NOMO-1 (cell line): Measurements from ENCODE around the gene PRRT3.

ENCODE experiments used
- DNase-seq, 2 experiments: peaks; one replicate each; lab custom pipeline; 2025; ENCODE audit not compliant: unreplicated experiment in 2 of 2; lab: John Stamatoyannopoulos, UW

The PRRT3 gene

GRCh38 chr3:9951962-9952805 is at the start of gene PRRT3:
TSS of gene PRRT3 (minus strand) at chr3:9952408. CDS start at chr3:9950115, 2,293 bp downstream.
- DNase-seq = peak; percentile 49 to 51

DNA sequence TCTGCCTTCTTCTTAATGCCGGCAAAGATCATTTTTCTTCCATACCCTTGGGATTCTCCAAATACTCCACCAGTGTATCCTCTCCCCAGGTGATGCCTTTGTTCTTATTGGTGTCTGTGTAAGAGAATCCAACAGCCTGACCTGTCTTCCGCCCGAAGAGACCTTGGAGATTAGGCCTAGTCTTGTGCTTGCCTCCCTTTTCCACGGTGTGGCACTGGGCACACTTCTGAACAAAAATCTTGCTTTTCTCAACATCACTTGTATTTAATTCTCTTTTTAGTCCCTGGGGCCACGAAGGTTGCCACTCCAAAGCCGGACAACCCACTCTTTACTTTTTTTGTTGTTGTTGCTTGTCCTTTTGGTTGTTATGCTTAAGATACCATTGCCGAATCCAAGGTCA is 48.5 kb upstream of the PRRT3 start:
- DNase-seq = no peak

DNA sequence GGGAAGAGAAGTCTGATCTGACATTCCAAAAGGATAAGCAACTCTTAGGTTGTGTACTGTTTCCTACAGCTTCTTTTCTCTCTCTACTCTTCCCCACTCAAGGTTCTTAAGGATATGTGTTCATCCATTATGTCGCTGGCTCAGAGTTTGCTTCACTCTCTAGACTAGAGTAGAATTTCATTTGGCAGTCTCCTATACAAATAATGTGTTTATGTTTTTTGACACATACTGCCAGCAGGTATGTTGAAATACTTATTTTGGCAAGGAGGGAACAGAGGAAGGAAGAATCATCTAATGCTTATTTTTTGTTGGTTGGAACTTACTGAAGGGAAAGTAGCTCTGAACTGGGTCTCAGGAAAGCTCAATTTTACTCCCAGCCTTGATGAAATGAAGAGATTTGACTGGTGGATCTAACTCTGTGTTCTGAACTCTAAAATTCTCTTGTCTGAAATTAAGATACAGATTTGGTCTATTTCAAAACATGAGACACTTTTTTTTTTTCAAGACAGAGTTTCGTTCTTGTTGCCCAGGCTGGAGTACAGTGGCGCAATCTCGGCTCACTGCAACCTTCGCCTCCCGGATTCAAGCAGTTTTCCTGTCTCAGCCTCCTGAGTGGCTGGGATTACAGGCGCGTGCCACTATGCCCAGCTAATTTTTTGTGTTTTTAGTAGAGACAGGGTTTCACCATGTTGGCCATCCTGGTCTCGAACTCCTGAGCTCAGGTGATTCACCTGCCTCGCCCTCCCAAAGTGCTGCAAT is 42.1 kb upstream of the PRRT3 start:
- no peak for DNase-seq

- no peak for DNase-seq
Observed at GRCh38 chr3:9986230-9986725, 34.1 kb upstream of the PRRT3 start.

DNA sequence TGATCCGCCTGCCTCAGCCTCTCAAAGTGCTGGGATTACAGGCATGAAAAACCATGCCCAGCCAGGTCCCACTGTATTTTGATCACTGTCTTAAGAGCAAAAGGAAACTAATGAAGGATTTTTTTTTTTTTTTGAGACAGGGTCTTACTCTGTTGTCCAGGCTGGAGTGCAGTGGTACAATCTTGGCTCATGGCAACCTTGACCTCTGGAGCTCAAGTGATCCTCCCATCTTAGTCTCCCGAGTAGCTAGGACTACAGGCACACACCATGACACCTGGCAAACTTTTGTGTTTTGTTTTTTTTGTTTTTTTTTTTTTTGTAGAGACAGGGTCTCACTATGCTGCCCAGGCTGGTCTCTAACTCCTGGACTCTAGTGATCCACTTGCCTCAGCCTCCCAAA is 28.0 kb upstream of the PRRT3 start:
- DNase-seq = no peak

DNA sequence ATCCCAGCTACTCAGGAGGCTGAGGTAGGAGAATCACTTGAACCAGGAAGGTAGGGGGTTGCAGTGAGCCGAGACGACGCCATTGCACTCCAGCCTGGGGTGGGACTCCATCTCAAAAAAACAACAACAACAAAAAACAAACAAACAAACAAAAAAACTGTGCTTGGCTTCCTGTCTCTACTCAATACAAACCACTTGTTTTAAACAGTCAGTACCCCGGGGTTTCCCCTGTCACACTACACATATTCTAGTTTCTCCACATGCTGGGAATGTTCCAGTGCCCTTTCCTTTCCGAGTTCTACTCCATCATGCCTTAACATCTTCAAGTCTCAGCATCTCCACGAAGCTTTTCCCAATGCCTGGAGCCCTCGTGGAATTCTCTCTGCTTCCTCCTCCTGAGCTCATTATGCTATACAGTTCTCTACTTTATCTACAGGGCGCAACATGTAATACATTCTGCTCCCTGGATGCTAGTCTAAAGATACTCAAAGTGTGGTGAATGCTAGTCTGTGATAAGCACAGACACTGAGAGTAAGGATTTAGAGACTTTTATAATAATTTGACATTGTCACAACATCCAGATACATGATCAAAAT is 26.6 kb upstream of the PRRT3 start:
- no peak for DNase-seq

- DNase-seq = peak; percentile 94 to 98
Observed at GRCh38 chr3:9976721-9977709, 24.8 kb upstream of the PRRT3 start.

DNA sequence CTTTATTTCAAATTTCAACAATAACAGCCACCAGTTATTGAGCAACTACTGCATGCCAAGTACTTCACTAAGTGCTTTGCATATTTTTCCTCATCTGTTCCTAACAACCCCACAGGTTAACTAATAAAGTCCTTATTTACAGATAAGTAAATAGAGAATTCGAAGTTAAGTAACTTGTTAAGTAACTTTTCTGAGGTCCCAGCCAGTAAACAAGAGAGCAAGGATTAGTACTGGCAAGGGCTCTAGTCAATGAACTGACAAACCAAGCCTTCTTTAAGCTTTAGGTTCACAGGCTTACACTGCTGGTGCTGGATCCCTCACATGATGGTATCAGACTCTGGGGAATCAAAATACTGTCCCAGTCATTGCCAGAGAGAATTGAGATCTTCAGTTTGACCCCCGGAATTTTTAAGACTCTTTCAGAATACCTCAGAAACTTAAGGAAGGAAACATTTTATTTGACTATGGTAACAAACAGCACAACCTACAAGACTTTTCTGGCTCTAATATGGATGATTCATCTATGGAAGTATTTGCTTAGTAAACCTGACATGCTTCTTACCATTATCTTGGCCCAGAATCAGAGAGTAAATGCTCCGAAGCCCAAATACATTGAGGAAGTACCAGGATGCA is 17.9 kb upstream of the PRRT3 start:
- DNase-seq = no peak

DNA sequence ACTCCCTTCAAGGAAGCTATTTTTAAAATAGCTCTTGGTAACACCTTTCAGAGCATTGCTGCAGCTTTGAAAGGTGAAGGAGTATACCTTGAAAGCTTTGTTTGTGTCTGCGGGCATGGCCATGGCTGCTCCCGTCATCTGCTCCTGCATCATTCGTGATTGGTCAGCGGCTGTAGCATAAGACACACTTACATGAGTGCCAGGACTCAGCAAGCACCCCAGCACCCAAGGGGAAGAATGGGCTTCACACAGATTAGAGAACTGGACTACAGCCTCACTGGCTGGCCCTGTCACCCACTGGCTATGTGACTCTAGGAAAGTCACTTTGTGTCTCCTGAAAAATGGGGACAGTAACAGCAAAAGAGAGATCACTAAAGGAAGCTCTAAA is 17.4 kb upstream of the PRRT3 start:
- no peak for DNase-seq

- no peak for DNase-seq
Observed at GRCh38 chr3:9966841-9967240, 14.6 kb upstream of the PRRT3 start.

DNA sequence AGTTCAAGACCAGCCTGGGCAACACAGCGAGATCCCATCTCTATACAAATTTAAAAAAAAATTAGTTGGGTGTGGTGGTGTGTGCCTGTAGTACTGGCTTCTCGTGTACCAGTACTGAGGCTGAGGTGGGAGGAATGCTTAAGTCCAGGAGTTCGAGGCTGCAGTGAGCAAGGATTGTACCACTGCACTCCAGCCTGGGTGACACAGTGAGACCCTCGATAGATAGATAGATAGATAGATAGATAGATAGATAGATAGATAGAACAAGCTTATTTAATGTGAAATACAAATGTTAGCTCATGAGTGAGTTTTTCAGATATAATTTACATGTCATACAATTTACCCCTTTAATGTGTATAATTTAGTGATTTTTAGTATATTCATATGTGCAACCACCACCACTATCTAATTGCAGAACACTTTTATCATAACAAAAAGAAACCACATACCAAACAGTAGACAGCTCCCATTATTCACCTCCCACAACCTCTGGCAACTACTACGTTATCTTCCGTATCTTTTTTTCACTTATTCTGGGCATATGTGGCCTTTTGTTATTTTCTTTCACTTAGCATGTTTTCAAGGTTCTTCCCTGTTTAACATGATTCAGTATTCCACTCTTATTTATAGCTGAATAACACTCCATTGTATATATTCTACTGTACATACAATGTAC is 13.1 kb upstream of the PRRT3 start:
- DNase-seq = no peak

DNA sequence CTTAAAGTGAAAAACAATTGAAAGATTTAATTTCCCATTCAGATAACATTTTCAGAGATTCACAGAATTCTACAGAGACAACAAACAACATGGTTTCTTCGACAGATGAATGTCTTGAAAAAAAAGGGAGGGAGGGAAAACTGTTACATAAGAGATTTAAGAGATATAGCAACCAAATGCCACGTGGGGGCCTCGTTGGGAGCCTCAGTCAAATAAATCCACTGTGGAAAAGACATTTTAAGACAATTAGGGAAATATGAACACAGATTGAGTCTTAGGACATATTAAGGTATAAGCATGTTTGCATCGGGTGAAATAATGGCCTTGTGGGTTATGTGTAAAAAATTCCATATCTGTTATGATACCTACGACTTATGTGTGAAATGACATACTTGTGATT is 5.0 kb upstream of the PRRT3 start:
- DNase-seq = no peak

GRCh38 chr3:9955611-9956352 is 3.6 kb upstream of the PRRT3 start:
- no peak for DNase-seq

- no peak for DNase-seq
Observed at GRCh38 chr3:9955067-9955502, 2.9 kb upstream of the PRRT3 start.

DNA sequence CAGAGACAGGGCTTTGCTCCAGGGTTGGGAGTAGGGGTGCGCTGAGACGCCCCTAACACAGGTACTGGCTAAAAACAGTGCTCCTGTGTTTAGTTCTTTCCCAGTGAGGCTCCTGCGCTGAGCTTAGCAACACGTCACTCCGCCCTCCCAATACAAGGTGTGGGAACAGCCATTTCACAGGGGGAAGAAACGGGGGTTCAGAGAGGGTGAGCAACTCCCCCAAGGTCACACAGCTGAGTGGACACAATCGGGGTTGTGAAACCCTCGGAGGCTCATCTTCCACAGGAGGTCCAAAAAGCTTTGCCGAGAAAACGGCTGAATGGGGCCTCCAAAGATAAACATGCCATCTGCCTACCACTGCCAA is 628 bp downstream of the PRRT3 start:
- no peak for DNase-seq

- DNase-seq = no peak
Observed at GRCh38 chr3:9951126-9951525, 1.1 kb downstream of the PRRT3 start.

DNA sequence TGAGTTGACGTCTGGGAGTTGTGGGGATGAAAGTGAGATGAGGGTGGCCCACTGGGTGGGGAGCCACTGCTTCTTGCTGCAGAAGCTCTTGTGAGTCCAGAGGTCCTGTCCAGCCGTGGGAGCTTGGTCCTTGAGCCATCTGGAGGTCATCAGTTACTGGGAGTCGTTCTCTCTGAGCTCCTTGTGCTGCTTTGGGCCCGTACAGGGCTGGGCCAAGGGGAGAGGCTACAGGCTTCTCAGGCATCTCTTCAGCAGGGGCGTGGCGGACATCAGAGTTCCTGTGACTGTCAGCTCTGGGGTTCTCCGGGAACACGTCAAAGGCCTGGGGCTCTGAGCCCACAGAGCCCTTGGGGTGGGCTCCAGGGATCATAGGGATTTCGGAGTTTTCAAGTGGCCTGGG is 2.6 kb downstream of the PRRT3 start:
- DNase-seq = no peak

DNA sequence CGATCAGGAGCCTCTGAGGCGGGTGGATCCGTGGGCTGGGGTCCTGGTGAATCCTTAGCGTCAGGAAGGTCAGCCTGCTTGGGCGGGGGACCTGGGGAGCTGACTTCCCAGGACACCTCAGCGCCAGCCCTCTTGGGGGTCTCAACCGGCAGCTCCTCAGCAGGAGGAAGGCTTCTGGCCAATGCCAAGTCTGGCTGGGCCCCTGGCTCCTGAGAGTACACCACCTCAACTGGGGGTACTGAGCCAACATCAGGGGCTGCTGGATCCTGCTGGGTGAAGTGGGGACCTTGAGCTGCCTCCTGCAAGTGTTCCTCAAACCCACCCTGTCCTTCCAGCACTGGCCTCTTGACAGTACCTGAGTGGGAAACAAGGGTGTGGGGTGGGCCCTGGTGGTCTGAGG is 3.1 kb downstream of the PRRT3 start:
- no peak for DNase-seq

DNA sequence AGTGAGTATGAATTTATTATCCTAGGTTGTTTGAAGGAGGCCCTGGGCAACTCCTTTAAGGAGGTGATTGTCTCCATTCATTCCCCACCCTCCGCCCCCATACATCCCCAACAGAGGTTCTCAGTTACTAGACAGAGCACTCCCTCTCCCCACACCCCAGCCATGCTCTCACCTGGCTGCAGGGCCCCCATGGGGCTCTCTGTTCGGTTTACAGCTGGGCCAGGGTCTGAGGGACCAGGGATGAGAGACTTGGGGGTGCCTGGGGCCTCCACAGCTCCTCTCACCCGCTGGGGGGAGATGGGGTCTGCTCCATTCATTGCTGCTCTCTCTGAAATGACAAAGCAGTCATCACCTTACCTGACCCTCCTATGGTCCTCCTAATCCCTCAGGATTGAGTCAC is 3.6 kb downstream of the PRRT3 start:
- DNase-seq = no peak
